ENCODE measurements around the gene OR13A1. TPM values are rescaled to one million over a fixed set of nuclear protein-coding genes. Genes with fewer than 3 reads are reported as not detected.
"Not testable (repeated sequence)": the region's sequence is repeated elsewhere in the genome, so short reads cannot be mapped to it uniquely, and the experiment has no call there.

OR13A1 gene
- total RNA-seq, 2 experiments from 2014 or later = not detected

- H3K4me3 Mint-ChIP-seq = no peak overlapping the region
- DNase-seq (no peak), ATAC-seq (no peak)
- no peaks in the 10 kb centered on the region for H3K9me3 Mint-ChIP-seq
- TF ChIP-seq, protein P1, sequence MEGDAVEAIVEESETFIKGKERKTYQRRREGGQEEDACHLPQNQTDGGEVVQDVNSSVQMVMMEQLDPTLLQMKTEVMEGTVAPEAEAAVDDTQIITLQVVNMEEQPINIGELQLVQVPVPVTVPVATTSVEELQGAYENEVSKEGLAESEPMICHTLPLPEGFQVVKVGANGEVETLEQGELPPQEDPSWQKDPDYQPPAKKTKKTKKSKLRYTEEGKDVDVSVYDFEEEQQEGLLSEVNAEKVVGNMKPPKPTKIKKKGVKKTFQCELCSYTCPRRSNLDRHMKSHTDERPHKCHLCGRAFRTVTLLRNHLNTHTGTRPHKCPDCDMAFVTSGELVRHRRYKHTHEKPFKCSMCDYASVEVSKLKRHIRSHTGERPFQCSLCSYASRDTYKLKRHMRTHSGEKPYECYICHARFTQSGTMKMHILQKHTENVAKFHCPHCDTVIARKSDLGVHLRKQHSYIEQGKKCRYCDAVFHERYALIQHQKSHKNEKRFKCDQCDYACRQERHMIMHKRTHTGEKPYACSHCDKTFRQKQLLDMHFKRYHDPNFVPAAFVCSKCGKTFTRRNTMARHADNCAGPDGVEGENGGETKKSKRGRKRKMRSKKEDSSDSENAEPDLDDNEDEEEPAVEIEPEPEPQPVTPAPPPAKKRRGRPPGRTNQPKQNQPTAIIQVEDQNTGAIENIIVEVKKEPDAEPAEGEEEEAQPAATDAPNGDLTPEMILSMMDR (IDR thresholded peaks at IDR 0.05) = no peak
- ChIA-PET POLR2A (no interaction called here), CTCF (no interaction called here)
- no peaks in the 10 kb centered on the region for H3K4me1 Mint-ChIP-seq (ENCODE audit: low read depth)
- intact Hi-C loops (cut with micrococcal nuclease) = no loop called here
- no peaks in the 10 kb centered on the region for H3K36me3 Mint-ChIP-seq (ENCODE audit: low read depth)
- H3K27ac Mint-ChIP-seq = no peak overlapping the region
- no peaks in the 10 kb centered on the region for H3K27me3 Mint-ChIP-seq
Observed at GRCh38 chr10:45278860-45279498, 36.4 kb downstream of the OR13A1 start.

GRCh38 chr10:45276146-45276545 is 39.3 kb downstream of the OR13A1 start:
- CTCF ChIA-PET; H3K27ac Mint-ChIP-seq; H3K9me3 Mint-ChIP-seq; intact Hi-C loops (cut with micrococcal nuclease); H3K4me3 Mint-ChIP-seq; ATAC-seq; H3K4me1 Mint-ChIP-seq (ENCODE audit: low read depth); H3K36me3 Mint-ChIP-seq (ENCODE audit: low read depth); H3K27me3 Mint-ChIP-seq; DNase-seq: not testable (repeated sequence)
- POLR2A ChIA-PET = interaction anchor here (0.6 kb wide), 1 partner anchor 152 kb away, joined by 3 read pairs; no protein-coding TSS in a partner anchor

GRCh38 chr10:45274364-45274763 is 41.0 kb downstream of the OR13A1 start:
- TF ChIP-seq, protein P1 (IDR thresholded peaks at IDR 0.05) = no peak
- no peaks in the 10 kb centered on the region for H3K4me1 Mint-ChIP-seq (ENCODE audit: low read depth)
- ChIA-PET CTCF (no interaction called here), POLR2A (no interaction called here)
- H3K4me3 Mint-ChIP-seq = no peak overlapping the region
- no peaks in the 10 kb centered on the region for H3K36me3 Mint-ChIP-seq (ENCODE audit: low read depth)
- ATAC-seq = no peak
- no peak for DNase-seq
- H3K9me3 Mint-ChIP-seq = peaks cover 4% of the 10 kb centered on the region
- intact Hi-C loops (cut with micrococcal nuclease) = no loop called here
- H3K27ac Mint-ChIP-seq = no peak overlapping the region
- peaks cover 4% of the 10 kb centered on the region for H3K27me3 Mint-ChIP-seq

- H3K4me1 Mint-ChIP-seq (ENCODE audit: low read depth); POLR2A ChIA-PET; H3K9me3 Mint-ChIP-seq; ATAC-seq; H3K27ac Mint-ChIP-seq; CTCF ChIA-PET; DNase-seq; intact Hi-C loops (cut with micrococcal nuclease); H3K36me3 Mint-ChIP-seq (ENCODE audit: low read depth); H3K4me3 Mint-ChIP-seq: not testable (repeated sequence)
- peaks cover 18% of the 10 kb centered on the region for H3K27me3 Mint-ChIP-seq
Observed at GRCh38 chr10:45267777-45268176, 47.6 kb downstream of the OR13A1 start.

DNA sequence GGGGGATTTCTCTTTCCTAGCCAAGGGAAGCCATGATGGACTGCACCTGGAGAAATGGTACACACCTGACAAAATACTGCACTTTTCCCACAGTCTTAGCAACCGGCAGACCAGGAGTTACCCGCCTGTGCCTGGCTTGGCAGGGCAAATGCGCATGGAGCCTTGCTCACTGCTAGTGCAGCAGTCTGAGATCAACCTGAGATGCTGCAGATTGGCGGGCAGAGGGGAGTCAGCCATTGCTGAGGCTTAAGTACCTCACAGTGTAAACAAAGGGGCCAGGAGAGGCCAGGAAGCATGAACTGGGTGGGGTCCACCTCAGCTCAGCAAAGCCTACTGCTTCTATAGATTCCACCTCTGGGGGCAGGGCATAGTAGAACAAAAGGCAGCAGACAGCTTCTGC is 49.4 kb downstream of the OR13A1 start:
- ATAC-seq = no peak
- H3K9me3 Mint-ChIP-seq = peaks cover 3% of the 10 kb centered on the region
- TF ChIP-seq, protein P1 (IDR thresholded peaks at IDR 0.05) = no peak
- peaks cover 24% of the 10 kb centered on the region for H3K27me3 Mint-ChIP-seq
- ChIA-PET POLR2A (interaction anchor here (0.5 to 1.0 kb wide), 2 partner anchors 16 to 766 kb away, joined by 3 read pairs; no protein-coding TSS in a partner anchor), CTCF (no interaction called here)
- no peak overlapping the region for H3K27ac Mint-ChIP-seq
- H3K4me3 Mint-ChIP-seq = no peak overlapping the region
- H3K4me1 Mint-ChIP-seq (ENCODE audit: low read depth) = no peaks in the 10 kb centered on the region
- intact Hi-C loops (cut with micrococcal nuclease) = no loop called here
- H3K36me3 Mint-ChIP-seq (ENCODE audit: low read depth) = no peaks in the 10 kb centered on the region
- DNase-seq = no peak

DNA sequence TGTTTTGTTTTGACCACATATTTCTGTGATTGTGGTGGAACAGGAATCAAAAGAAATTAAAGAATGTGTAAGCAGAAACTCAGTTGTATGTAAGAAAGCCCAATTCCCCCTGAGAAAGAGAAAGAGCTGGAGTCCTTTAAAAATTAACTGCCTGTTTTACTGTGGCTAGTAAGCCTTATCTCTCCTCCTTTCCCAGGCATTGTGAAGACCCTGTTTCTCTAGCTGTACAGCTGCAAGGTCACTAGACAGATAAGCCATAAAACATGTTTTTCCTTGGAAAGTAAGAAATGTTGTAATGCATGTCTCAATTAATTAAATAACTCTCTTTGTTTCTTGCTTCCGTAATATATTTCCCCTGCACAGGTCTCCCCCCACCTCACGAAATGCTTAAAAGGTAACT is 53.5 kb downstream of the OR13A1 start:
- no peaks in the 10 kb centered on the region for H3K9me3 Mint-ChIP-seq
- TF ChIP-seq, protein P1 (IDR thresholded peaks at IDR 0.05) = no peak
- intact Hi-C loops (cut with micrococcal nuclease) = no loop called here
- no peaks in the 10 kb centered on the region for H3K36me3 Mint-ChIP-seq (ENCODE audit: low read depth)
- H3K27ac Mint-ChIP-seq = no peak overlapping the region
- no peak overlapping the region for H3K4me3 Mint-ChIP-seq
- ChIA-PET CTCF (interaction anchor here (3.2 kb wide), 1 partner anchor 12 kb away, joined by 11 read pairs; no protein-coding TSS in a partner anchor), POLR2A (no interaction called here)
- DNase-seq = no peak
- peaks cover 16% of the 10 kb centered on the region for H3K27me3 Mint-ChIP-seq
- no peak for ATAC-seq
- no peaks in the 10 kb centered on the region for H3K4me1 Mint-ChIP-seq (ENCODE audit: low read depth)

Measured in activated CD8-positive, alpha-beta T cell treated with anti-CD3 and anti-CD28 coated beads for 36 hours (primary cell).